HG03342 (cell line): ENCODE measurements around the gene CABLES1.

Experiments used
- ATAC-seq: cut with Tn5 transposase; IDR thresholded peaks from one replicate; pipeline ENCODE4 v1.9.1; 2021; ENCODE audit warnings: mild to moderate bottlenecking, moderate library complexity; ENCODE audit not compliant: unreplicated experiment

Gene CABLES1

DNA sequence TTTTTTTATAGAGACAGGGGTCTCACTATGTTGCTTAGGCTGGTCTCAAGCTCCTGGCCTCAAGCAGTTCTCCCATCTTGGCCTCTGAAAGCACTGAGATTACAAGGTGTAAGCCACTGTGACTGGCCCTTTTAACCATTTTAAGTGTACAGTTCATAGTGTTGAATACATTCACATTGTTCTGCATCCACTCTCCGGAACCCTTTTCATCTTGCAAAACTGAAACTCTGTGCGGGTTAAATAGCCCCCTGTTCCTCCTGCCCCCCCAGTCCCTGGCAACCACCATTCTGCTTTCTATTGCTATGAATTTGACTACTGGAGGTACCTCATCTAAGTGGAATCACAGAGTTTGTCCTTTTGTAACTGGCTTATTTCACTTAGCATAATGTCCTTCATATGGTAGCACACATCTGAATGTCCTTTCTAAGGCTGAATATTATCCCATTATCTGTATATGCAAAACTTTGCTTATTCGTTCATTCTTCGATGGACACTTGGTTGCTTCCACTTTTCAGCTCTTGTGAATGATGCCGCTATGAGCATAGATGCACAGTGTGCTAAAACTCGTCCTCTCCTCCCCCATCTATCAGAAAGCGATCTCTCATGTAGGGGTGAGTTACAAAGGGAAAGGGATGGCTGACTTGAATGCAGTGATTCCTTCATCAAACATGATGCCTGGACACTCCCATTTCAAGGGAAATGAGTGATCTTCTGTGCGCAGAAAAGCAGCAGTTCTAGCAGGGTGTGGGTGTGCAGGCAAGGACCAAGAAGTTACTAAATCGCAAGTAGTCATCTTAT, 30.2 kb downstream of the CABLES1 start:
- no peak for ATAC-seq

DNA sequence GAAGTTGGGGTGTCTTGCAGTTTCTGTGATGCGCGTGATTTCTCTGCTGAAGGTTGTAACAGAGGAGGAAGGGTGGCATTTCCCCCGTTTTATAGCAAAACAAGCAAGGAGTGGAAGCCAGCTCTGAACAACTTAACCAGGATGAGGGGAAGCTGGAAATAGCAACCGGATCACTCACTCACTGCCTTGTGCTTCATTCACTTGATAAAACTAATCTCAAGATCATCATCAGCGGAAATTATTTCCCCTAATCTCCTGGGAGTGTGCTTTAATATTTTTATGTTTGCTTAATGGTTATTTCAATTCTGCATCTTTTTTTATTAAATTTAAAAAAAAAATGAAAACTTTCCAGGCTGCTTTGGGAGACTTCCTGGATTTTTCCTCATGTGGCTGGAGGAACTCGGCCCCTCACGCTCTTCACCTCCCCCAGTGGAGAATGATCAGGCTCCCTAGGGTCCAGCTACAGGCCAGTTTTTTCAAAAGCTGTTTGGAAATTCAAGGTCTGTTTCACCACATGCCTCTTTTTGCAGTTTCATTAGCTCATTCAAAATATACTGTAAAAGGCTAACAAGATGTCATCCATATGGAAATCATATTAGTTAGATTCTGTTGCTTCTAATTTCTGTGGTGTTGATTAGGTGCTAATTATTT, 31.7 kb downstream of the CABLES1 start:
- ATAC-seq, result no peak

DNA sequence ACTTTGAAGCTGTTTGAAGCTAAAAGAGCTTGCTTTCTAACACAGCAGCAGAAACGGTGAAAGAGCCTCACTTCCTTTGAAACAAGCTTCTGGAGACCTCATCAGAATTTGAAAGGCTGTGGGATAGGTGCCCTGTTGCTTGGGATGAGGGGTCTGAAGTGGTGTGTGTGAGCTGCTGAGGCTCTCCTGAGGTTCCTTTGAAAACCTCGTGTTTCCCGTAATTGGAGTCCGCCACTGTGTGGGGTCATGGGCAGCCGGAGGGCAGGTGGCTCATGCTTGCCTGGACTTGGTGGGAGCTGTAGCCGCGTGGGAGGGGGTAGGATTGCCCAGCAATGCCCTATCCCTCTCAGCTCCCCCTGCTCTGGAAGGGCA, 34.4 kb downstream of the CABLES1 start:
- ATAC-seq, result no peak

DNA sequence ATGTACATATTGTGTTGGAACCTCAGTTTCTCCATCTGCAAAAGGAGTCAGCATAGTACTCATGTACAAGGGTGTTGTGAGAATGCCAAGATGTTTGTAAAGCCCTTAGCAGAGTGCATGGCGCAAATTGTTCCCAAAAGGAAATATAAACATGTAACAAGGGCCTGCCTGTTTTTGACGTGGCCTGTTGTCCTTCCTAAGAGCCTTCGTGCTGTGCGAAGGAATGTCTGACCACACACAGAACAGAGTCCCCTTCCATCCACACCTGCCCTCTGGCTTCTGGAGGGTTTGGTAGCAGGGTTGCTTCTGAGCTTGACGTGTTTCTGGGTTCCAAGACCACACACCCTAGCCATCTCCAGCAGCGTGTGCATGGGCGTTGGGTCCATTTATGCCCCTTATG, 34.9 kb downstream of the CABLES1 start:
- ATAC-seq, result no peak

DNA sequence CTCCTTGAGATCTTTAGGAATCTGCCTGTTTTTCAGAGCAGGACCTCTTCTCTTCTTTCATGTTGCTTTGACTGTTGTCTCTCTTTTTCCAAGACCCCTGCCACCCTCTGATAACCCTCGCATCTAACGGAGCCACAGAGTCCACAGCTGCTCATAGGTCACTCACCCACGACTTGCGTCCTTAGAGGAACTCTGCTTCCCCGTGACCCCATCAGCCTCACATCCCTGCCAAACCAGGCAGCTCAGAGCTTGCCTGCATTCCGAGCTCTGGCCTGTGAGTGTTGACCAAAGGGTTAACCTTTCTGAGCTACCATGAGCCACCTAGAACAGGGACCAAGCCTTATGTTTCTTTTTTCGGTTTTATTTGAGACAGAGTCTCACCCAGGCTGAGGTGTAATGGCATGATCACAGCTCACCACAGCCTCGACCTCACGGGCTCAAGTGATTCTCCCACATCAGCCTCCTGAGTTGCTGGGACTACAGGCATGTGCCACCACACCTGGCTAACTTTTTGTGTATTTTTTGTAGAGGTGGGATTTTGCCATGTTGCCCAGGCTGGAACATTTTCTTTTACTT, 36.4 kb downstream of the CABLES1 start:
- no peak for ATAC-seq

DNA sequence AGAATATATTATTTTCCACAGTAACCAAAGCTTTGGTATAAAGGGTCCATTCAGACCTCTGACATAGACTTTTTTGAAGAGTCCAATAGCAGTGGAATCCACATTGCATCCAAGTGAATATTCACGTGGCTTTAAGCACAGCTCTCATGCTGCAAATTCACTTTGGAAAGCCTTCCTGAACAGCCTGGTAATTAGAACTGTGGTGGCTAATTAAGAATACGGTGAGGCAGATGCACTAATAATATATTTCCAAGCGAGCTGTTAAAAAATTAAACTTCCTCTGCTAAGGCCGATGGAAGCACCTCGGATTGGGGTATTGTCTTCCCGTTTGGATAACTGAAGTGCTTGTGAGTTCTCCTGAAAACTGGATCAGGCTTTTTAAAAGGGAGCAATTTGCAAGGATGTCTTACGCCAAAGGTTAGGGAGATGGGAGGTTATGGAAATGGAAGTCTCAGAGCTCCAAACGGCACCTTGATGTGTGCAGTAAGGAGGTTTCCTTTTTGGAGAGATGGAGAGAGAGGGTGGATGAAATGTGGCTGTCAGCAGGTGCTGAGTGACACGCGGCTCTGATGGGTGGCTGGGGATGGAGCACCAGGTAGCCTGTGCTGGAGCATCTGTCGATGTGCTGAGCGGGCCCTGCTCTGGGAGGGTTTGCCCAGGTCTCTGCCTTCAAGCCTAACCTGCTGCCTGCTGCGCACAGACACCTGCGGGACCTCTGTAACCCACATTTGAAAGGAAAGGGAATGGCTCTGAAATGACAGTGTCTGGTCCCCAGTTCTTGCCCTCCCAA, 37.5 kb downstream of the CABLES1 start:
- ATAC-seq, result no peak

DNA sequence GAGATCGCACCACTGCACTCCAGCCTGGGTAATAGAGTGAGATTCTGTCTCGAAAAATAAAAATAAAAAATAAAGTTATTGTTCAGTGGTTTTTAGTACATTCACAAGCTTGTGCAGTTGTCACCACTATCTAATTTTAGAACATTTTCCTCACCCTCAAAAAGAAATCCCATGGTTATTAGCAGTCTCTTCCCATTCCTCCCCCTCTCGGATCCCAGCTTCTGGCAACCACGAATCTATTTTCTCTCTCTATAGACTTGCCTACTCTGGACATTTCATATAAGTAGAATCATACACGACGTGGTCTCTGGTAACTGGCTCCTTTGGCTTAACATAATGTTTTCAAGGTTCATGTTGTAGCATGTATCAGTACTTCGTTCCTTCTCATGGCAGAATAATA, 38.6 kb downstream of the CABLES1 start:
- no peak for ATAC-seq

DNA sequence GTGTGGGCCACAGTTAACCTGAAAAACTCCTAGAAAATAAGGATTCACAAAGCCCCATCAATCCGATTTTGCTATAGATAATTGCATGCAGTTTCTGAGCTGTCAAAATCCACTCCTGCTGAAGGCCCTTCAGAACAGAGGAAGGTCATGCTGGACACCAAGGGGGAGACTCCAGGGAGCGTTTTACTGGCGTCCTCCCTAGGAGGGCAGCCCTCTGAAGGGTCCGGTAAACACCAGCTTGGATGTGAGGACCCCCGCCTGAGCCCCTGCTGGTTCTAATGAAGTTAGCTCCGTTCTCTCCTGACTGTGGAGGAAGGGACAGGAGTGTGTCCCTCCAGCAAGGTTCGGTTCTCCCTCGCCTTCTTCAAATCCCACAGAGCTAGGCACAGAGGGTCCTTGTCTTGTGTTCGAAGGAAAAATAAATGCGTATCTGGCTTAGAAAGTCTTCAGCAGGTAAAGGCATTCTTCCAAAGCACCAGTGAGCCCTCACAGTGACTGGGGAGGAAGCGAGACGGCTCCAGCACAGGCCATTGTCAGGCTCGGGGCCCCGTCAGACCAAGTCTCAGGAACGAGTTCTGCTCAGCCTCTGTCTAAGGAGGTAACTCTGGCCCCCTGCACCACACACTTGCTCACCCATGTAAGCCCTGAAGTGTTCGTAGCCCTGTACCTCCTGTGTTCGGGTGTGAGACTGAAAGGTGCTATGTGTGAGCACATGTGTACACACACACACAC, 41.6 kb downstream of the CABLES1 start:
- ATAC-seq, result no peak

DNA sequence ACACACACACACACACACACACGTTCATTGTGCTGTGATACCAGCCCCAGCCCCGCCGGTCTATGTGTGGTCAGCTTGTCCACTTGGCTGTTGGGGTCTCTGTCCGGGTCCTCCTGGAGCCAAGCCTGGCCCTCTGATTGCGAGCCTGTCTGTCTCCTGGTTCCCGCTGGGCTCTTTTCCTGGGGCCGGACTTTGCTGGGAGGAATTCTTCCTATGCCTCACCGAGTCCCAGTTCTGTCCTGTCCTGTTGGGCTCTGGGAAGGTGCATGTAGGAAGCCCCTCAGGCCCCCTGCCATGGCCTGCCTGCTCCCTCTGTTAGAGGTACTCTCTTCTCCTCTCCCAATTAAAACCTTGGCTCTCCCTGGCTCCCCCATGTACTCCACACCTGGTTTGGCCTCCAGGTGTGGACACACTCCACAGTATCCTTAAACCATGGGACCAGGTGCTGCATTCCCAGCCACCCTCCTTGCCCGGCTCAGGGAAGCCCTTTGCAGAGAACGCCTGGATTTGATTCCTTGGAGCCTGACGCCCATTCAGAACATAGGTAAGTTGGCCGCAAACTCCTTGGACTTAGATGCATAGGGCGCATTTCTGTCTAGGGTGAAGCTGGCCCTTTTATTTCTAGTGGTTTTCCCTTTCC, 42.3 kb downstream of the CABLES1 start:
- ATAC-seq, result no peak

DNA sequence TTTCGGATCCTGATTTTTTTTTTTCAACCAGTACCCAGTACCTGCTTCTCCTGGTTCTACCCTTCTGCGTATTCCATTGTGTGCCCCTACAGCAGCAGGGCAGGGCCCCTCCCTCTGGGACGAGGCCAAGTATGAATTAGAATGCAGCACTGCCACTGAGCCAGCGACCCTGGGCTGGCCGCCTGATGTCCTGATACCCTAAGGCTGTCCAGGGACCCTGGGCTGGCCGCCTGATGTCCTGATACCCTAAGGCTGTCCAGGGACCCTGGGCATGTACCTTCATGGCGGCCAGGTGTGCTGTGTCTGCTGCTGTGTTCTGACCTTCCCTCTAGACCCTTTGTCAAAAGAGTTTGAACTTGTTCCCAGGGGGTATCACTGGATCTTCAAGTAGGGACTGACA, 42.9 kb downstream of the CABLES1 start:
- no peak for ATAC-seq

DNA sequence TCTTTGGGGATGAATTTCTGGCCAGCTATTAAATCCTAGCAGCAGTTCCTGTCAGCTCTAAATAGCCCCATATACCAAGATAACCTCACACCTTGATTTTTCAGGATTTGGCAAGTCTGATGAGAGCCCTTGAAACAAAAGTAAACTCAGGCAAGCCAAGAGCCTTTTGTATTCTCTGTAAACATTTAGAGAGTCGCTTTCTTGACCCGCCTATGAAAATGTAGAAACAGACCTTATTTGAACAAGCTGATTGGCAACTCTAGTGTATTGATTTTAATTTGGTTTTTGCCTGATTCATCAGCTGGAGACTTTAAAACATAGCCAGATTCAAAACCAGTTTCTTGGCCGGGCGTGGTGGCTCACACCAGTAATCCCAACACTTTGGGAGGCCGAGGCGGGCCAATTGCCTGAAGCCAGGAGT, 43.4 kb downstream of the CABLES1 start:
- no peak for ATAC-seq

DNA sequence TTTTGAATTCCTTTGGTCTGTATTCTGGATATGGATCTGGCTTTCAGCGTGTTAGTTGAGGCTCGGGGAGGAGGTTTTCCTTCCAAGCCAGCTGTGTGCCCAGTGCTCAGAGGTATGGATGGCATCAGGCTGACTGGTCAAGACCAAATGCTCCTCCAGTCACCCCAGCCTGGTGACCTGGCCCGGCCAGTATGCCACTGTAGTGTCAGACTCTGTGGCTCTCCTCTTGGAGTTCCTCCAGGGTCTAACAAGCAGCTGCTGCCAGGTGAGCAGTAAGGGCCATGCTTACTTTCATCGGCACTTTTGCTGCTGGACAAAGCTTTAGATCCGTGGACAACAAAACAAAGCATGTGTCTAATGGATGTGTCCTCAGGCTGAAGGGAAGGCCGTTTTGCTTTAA, 44.1 kb downstream of the CABLES1 start:
- no peak for ATAC-seq

DNA sequence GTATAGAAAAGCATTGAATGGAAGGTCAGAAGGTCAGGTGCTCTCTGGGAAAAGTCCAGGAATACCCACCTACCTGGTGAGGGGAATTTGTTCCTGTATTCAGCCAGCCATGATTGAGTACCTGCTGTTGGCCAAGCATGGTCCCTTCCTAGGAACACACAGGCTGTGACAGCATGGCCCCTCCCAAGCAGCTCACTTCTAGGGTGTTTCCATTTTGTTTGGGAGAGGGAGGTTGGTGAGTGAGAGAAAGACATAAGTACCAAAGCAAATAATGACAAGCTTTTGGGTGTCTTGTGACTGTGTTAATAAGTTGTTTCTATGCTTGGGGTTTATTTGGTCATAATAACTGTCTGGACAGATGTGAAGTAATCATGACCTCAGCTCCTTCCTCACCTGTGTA, 46.3 kb downstream of the CABLES1 start:
- ATAC-seq, result no peak

DNA sequence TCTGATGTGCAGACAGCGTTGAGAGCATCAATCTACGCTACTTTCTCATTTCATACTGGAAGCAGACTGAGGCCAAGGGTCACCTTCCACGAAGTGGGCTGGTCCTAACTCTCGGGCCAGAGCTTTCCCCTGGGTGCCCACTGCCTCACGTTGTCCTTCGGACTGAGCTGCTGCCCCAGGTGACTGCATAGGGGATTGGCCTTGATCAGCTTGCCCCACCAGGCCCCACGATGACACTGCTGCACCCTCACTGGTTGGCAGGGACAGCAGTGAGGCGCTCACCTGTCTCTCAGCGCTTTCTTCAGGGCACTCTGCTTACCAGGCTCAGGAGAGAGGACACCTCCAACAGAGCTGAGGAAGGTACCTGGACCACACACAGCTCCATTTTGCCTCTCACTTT, 47.3 kb downstream of the CABLES1 start:
- no peak for ATAC-seq

DNA sequence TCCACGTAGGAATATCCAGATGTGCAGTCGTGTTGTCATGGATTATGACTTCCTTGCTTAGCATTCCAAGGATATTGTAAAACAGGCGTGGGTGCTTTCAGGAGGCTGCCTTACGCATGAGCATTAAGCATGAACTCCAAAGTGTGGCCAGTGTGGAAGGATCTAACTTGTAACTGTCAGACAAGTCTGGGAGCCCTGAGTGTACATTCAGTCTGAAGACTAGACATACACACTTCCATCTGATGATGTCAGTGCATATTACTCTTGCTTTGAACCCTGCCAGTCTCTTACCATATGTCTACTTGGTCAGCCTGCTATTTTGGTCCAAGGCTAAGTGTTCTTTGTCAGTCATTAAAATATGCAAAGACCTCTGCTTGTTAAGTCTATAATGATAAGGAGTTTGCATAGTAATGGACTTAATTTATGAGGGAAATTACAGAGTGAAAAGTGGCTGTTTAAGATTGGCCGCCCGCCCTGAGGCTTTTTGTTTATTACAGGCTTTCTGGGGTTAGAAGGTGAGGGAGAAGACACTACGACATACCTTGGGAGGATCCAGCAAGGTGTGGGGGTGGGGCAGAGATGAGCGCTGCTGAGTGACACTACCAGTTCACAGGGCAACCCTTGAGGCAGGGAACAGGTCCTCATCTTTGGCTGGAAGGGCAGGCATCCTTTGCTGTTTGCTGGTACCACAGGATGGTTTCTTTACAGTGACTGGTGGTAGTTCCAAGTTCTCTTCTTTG, 48.3 kb downstream of the CABLES1 start:
- ATAC-seq, result no peak

DNA sequence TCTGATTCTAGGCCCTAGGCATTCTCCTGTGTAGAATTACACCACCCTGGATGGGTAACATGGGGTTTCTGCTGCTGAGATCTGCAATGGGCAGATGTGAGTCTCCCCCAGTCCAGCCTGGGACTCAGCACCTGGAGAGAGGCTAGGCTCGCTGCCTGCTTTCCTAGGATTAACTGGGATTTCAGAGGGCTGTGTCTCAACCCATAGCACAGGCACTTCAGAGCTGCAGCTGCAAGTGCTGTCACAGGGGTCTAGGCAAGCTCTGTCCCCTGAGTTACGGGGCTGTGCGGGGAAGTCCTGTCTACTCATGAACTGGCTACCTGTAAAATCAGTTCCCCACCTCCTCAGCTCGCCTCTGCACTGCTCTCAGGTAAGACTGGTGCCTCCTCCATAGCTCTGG, 51.5 kb downstream of the CABLES1 start:
- ATAC-seq, result no peak

DNA sequence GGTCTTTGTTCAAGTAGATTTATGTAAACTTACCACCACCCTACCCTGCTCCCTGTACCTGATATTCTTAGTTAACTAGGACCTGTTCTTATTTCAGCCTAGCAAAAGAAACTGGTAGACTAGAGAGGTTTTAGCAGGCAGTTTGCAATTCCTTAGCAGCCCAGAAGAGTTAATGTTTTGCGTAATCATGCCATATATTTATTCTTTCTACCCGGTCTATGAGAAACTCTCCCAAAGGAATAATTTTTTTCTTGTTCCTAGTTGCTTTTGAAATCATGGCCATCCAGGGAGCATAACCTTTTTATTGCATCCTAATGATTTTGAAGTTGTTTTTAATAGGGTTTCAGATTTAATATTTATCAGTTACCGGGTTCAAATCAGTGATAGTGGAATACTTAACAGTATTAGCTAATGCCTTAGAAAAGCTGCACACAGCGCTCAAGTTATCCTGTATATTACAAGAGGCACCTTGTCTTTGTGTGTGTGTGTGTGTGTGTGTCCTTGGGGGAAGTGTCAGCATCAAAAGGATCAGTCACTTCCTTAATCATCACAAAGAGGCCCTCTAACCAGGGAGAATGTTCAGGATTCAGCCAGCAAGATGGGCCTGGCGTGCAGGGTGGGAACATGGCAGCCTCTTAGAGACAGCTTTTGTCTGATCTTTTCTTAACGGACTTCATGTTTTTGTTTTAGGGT, 52.9 kb downstream of the CABLES1 start:
- ATAC-seq, result no peak

DNA sequence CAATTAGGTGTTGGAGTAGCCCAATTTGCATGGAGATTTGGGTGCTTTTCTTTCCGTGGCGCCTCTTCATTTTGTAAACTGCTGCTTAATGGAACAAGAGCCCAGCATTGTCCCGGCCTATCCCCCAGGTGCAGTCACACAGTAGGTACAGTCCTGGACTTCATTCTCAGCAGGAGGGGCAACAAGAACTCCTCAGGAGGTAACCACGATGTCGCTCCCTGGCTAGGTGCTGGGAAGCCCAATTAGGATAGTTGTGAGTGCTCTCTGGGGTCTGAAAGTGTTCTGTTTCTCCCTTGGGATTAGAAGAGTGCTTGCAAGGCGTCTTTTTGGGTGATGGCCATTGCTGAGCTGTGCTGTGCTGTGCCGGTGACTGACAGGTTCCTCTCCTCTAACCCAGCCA, 53.8 kb downstream of the CABLES1 start:
- no peak for ATAC-seq
